Measurements from ENCODE around the gene NRXN3.

The NRXN3 gene

GRCh38 chr14:79825046-79825521 is 1654.9 kb downstream of the NRXN3 start:
- no peak for DNase-seq

- no peak for DNase-seq
Observed at GRCh38 chr14:79826362-79826761, 1656.2 kb downstream of the NRXN3 start.

- DNase-seq: no peak
Observed at GRCh38 chr14:79829405-79830166, 1659.4 kb downstream of the NRXN3 start.

- no peak for DNase-seq
Observed at GRCh38 chr14:79831195-79831892, 1661.2 kb downstream of the NRXN3 start.

GRCh38 chr14:79833781-79834180 is 1663.6 kb downstream of the NRXN3 start:
- no peak for DNase-seq

GRCh38 chr14:79834868-79835267 is 1664.7 kb downstream of the NRXN3 start:
- DNase-seq: no peak

- no peak for DNase-seq
Observed at GRCh38 chr14:79836577-79836976, 1666.4 kb downstream of the NRXN3 start.

- no peak for DNase-seq
Observed at GRCh38 chr14:79837699-79838098, 1667.5 kb downstream of the NRXN3 start.

- no peak for DNase-seq
Observed at GRCh38 chr14:79840103-79840502, 1669.9 kb downstream of the NRXN3 start.

GRCh38 chr14:79840831-79841230 is 1670.7 kb downstream of the NRXN3 start:
- DNase-seq: no peak

- no peak for DNase-seq
Observed at GRCh38 chr14:79841433-79841832, 1671.3 kb downstream of the NRXN3 start.

- no peak for DNase-seq
Observed at GRCh38 chr14:79842270-79842669, 1672.1 kb downstream of the NRXN3 start.

GRCh38 chr14:79852950-79853744 is 1683.0 kb downstream of the NRXN3 start:
- no peak for DNase-seq

GRCh38 chr14:79855789-79856188 is 1685.6 kb downstream of the NRXN3 start:
- DNase-seq: no peak

- DNase-seq: no peak
Observed at GRCh38 chr14:79856381-79856780, 1686.2 kb downstream of the NRXN3 start.

GRCh38 chr14:79861111-79861510 is 1690.9 kb downstream of the NRXN3 start:
- DNase-seq: no peak

GRCh38 chr14:79862045-79862444 is 1691.9 kb downstream of the NRXN3 start:
- no peak for DNase-seq

- no peak for DNase-seq
Observed at GRCh38 chr14:79871136-79871535, 1701.0 kb downstream of the NRXN3 start.

- no peak for DNase-seq
Observed at GRCh38 chr14:79878229-79878628, 1708.1 kb downstream of the NRXN3 start.

GRCh38 chr14:79878785-79879184 is 1708.6 kb downstream of the NRXN3 start:
- no peak for DNase-seq

- DNase-seq: no peak
Observed at GRCh38 chr14:79881299-79881698, 1711.1 kb downstream of the NRXN3 start.

- no peak for DNase-seq
Observed at GRCh38 chr14:79890527-79890926, 1720.4 kb downstream of the NRXN3 start.

GRCh38 chr14:79896009-79896408 is 1725.8 kb downstream of the NRXN3 start:
- DNase-seq: no peak

GRCh38 chr14:79899610-79900009 is 1729.4 kb downstream of the NRXN3 start:
- no peak for DNase-seq

Data from CD4-positive, alpha-beta T cell treated with Interleukin-15 for 1 hour (primary cell).